ENCODE results near the gene GDPGP1. TPM values are rescaled to one million over a fixed set of nuclear protein-coding genes. Genes with fewer than 3 reads are reported as not detected.
A peak's percentile ranks its signal among the peaks of the same experiment; 100 is the strongest.

GDPGP1 gene
- total and polyA plus RNA-seq, 9 of the 15 experiments (the other 6 are each of a cell fraction or from before 2014, with no cell fraction given), result 0.78 to 6.1 (median 2.8) TPM

DNA sequence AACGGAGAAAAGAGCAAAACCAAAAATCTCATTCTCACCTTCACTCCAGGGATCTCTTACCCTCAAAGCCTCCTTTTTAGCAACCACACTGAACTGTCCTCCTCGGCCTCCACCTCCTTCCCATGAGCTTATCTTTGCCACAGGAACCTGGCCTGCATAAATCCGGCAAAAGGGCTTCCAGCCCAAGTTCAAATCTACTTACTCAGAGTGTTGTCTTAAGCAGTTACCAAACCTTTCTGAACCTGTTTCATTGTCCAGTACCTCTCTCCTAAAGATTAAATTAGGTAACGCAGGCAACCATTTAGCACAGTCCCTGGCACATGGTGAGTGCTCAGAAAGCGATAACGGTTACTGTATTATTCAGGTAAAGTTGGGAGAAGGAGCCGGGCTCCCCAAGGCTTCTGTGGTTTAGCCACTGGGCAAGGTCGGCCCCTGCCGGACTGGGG is 1.0 kb upstream of the GDPGP1 start (continued):
- TF ChIP-seq CBFB (CRISPR knock-in tag; IDR thresholded peaks at IDR 0.05) (0 out of 2 replicates have a peak, but pooled peaks have one; percentile 9), ZNF76 (CRISPR knock-in tag; IDR thresholded peaks at IDR 0.05; ENCODE audit: borderline replicate concordance) (no peak), JUND (IDR thresholded peaks at IDR 0.05; ENCODE audit: borderline replicate concordance, low read depth, low read length) (no peak), JUND (tag; IDR thresholded peaks at IDR 0.05; ENCODE audit: borderline replicate concordance, low read depth, low read length) (no peak), ZNF3 (CRISPR knock-in tag; IDR thresholded peaks at IDR 0.05) (no peak), ZNF12 (CRISPR knock-in tag; IDR thresholded peaks at IDR 0.05) (no peak), TSC22D4 (tag; IDR thresholded peaks at IDR 0.05) (no peak), FUS (optimal IDR thresholded peaks at IDR 0.05; ENCODE audit: low read depth, low read length) (no peak), SMAD2 (IDR thresholded peaks at IDR 0.05; ENCODE audit: low read depth, low read length) (no peak), RAD51 (IDR thresholded peaks at IDR 0.05; ENCODE audit: borderline replicate concordance, low read depth) (no peak), HCFC1 (IDR thresholded peaks at IDR 0.05; ENCODE audit: low read depth, low read length) (no peak), POLR3G (IDR thresholded peaks at IDR 0.05; ENCODE audit: extremely low read depth, insufficient read length, insufficient replicate concordance) (no peak), RBM25 (IDR thresholded peaks at IDR 0.05; ENCODE audit: low read depth, low read length, severe bottlenecking) (no peak), CBX1 (IDR thresholded peaks at IDR 0.05; ENCODE audit: low read depth) (no peak), ARID1B (IDR thresholded peaks at IDR 0.05) (no peak), ILK (tag; IDR thresholded peaks at IDR 0.05; ENCODE audit: borderline replicate concordance, low read depth) (no peak), ARNT (IDR thresholded peaks at IDR 0.05) (peak in 1 of 2 experiments; percentile 36; a peak in 1 of 4 replicates), FOXM1 (IDR thresholded peaks at IDR 0.05; ENCODE audit: low read depth) (no peak), FOXM1 (CRISPR knock-in tag; IDR thresholded peaks at IDR 0.05; ENCODE audit: low read depth) (no peak)
- TF ChIP-seq, protein P1, sequence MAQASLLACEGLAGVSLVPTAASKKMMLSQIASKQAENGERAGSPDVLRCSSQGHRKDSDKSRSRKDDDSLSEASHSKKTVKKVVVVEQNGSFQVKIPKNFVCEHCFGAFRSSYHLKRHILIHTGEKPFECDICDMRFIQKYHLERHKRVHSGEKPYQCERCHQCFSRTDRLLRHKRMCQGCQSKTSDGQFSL (CRISPR knock-in tag; IDR thresholded peaks at IDR 0.05), result no peak
- TF ChIP-seq, protein P1 (tag; IDR thresholded peaks at IDR 0.05), result no peak
- TF ChIP-seq, protein P2, sequence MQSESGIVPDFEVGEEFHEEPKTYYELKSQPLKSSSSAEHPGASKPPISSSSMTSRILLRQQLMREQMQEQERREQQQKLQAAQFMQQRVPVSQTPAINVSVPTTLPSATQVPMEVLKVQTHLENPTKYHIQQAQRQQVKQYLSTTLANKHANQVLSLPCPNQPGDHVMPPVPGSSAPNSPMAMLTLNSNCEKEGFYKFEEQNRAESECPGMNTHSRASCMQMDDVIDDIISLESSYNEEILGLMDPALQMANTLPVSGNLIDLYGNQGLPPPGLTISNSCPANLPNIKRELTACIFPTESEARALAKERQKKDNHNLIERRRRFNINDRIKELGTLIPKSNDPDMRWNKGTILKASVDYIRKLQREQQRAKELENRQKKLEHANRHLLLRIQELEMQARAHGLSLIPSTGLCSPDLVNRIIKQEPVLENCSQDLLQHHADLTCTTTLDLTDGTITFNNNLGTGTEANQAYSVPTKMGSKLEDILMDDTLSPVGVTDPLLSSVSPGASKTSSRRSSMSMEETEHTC (IDR thresholded peaks at IDR 0.05), result no peak
- TF ChIP-seq, protein P3, sequence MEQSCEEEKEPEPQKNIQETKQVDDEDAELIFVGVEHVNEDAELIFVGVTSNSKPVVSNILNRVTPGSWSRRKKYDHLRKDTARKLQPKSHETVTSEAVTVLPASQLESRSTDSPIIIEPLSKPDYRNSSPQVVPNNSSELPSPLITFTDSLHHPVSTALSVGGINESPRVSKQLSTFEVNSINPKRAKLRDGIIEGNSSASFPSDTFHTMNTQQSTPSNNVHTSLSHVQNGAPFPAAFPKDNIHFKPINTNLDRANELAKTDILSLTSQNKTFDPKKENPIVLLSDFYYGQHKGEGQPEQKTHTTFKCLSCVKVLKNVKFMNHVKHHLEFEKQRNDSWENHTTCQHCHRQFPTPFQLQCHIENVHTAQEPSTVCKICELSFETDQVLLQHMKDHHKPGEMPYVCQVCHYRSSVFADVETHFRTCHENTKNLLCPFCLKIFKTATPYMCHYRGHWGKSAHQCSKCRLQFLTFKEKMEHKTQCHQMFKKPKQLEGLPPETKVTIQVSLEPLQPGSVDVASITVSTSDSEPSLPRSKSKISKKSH (CRISPR knock-in tag; IDR thresholded peaks at IDR 0.05), result no peak
- TF ChIP-seq, protein P4, sequence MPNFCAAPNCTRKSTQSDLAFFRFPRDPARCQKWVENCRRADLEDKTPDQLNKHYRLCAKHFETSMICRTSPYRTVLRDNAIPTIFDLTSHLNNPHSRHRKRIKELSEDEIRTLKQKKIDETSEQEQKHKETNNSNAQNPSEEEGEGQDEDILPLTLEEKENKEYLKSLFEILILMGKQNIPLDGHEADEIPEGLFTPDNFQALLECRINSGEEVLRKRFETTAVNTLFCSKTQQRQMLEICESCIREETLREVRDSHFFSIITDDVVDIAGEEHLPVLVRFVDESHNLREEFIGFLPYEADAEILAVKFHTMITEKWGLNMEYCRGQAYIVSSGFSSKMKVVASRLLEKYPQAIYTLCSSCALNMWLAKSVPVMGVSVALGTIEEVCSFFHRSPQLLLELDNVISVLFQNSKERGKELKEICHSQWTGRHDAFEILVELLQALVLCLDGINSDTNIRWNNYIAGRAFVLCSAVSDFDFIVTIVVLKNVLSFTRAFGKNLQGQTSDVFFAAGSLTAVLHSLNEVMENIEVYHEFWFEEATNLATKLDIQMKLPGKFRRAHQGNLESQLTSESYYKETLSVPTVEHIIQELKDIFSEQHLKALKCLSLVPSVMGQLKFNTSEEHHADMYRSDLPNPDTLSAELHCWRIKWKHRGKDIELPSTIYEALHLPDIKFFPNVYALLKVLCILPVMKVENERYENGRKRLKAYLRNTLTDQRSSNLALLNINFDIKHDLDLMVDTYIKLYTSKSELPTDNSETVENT (CRISPR knock-in tag; IDR thresholded peaks at IDR 0.05), result no peak

Measured in K562 (cell line).